GM12864 (cell line): ENCODE results near the gene DOCK2.

Source experiments
- DNase-seq: peaks from one replicate; pipeline ENCODE4 v3.0.0-alpha.2; 2011; ENCODE audit warnings: low read depth
- H3K4me3 ChIP-seq: 2 replicates; pipeline ENCODE4 v1.5.1; 2011; ENCODE audit warnings: mild to moderate bottlenecking, low read depth, low read length, control low read depth
- CTCF ChIP-seq: IDR thresholded peaks from 2 replicates; pipeline ENCODE4 v1.5.1; 2011; ENCODE audit warnings: low read depth, mild to moderate bottlenecking, moderate library complexity, low read length, control low read depth, inconsistent platforms; ENCODE audit errors: missing control alignments

The DOCK2 gene

GRCh38 chr5:170126626-170127025 is 489.6 kb downstream of the DOCK2 start:
- no peak overlapping the region for H3K4me3 ChIP-seq
- no peak for DNase-seq
- no peak for TF ChIP-seq CTCF

GRCh38 chr5:170131235-170131634 is 494.2 kb downstream of the DOCK2 start:
- no peak for TF ChIP-seq CTCF
- DNase-seq = no peak
- no peak overlapping the region for H3K4me3 ChIP-seq

DNA sequence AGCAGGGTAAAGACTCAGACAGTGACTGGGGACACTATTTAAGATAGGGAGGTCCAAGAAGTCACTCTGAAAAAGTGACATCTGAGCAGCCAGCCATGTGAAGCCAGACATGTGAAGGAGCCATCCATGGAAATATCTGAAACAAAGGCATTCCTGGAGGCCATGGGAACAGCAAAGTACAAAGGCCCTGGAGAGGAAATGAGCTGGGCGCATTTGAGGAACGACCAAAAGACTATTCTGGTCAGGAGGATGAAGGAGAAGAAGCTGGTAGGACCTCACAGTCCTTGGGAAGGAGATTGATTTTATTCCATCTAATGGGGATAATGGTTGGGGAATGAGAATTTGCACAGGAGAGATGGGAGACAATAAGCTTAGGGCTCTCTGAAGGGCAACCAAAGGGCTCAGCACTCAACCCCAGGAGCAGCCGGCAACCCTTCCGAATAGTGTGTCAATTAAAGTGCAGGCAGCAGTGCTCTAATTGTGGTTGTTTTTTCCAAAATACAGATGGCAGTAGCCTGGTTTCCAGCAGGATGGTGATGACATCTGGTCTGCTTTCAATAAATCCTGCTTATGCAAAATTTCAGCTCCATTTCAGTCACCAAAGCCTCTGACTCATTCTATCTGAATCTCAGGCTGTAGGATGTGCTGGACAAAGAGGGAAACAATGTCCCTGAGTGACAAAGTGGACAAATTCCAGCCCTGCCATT is 495.3 kb downstream of the DOCK2 start:
- no peak overlapping the region for H3K4me3 ChIP-seq
- no peak for TF ChIP-seq CTCF
- DNase-seq = no peak
